ENCODE measurements around the gene RAD51B. TPM values are rescaled to one million over a fixed set of nuclear protein-coding genes. Genes with fewer than 3 reads are reported as not detected.

RAD51B gene
- total RNA-seq, 1 experiment from 2014 or later, result 16.7 TPM

GRCh38 chr14:68486033-68486732 is 666.6 kb downstream of the RAD51B start:
- Histone ChIP-seq H3K79me2 (ENCODE audit: insufficient read depth, low read length) (no peaks in the 10 kb centered on the region), H3K79me1 (ENCODE audit: insufficient read depth, low read depth, low read length, poor library complexity, severe bottlenecking) (no peaks in the 10 kb centered on the region), H3K18ac (ENCODE audit: insufficient read length, low read depth, low read length) (no peak overlapping the region), H2BK120ac (ENCODE audit: low read depth, low read length, poor library complexity, severe bottlenecking) (no peak overlapping the region), H3K9me3 (ENCODE audit: control insufficient read depth, low read depth, low read length) (no peaks in the 10 kb centered on the region), H4K91ac (ENCODE audit: insufficient read length, low read depth, low read length) (no peak overlapping the region), H3K27me3 (ENCODE audit: insufficient read depth, low read length) (no peaks in the 10 kb centered on the region), H2AFZ (ENCODE audit: low read length) (no peak overlapping the region), H4K20me1 (ENCODE audit: control insufficient read depth, insufficient read depth, insufficient read length) (no peaks in the 10 kb centered on the region), H3K23me2 (ENCODE audit: insufficient read length, low read depth, low read length, poor library complexity, severe bottlenecking) (no peaks in the 10 kb centered on the region), H3K4me2 (ENCODE audit: insufficient read depth, insufficient read length, low read length) (no peak overlapping the region), H3T11ph (ENCODE audit: low read length) (no peak overlapping the region), H3K4me1 (ENCODE audit: insufficient read depth, low read length) (no peaks in the 10 kb centered on the region), H3K9ac (ENCODE audit: extremely low read depth, insufficient read length, low read length) (no peak overlapping the region), H3K23ac (ENCODE audit: insufficient read length, low read depth, low read length) (no peak overlapping the region), H2BK20ac (ENCODE audit: low read depth, low read length, poor library complexity, severe bottlenecking) (no peak overlapping the region), H4K5ac (ENCODE audit: insufficient read length, low read depth, low read length) (no peak overlapping the region), H3K14ac (ENCODE audit: insufficient read depth, low read length) (no peak overlapping the region), H3K56ac (ENCODE audit: insufficient read length, low read depth, low read length) (no peak overlapping the region), H3K27ac (ENCODE audit: insufficient read length, low read depth, low read length) (no peak overlapping the region), H3K4ac (ENCODE audit: low read depth, low read length) (no peak overlapping the region), H2BK5ac (ENCODE audit: insufficient read length, low read length) (no peak overlapping the region), H2BK12ac (ENCODE audit: insufficient read length, low read depth, low read length) (no peak overlapping the region), H2BK15ac (ENCODE audit: low read depth, low read length) (no peak overlapping the region), H4K8ac (replicated peaks; ENCODE audit: insufficient read length, low read depth, low read length) (no peak overlapping the region), H2AK5ac (ENCODE audit: insufficient read length, low read length) (no peak overlapping the region)
- TF ChIP-seq CTCF (conservative IDR thresholded peaks at IDR 0.05), result no peak
- Mint-ChIP-seq H3K36me3 (ENCODE audit: insufficient read depth in 1 of 3, low read depth in 3 of 3) (no peaks in the 10 kb centered on the region), H3K4me3 (no peak overlapping the region), H3K4me1 (peaks cover 8 to 10% of the 10 kb centered on the region in 2 experiments), H3K27me3 (ENCODE audit: low read depth) (no peaks in the 10 kb centered on the region; the same call in 1 of the 2 replicates), H3K9me3 (no peaks in the 10 kb centered on the region), H3K27ac (no peak overlapping the region; a peak in 1 of 7 replicates)
- no peak for DNase-seq
- WGBS (ENCODE audit: extremely low coverage, insufficient read length, low lambda C conversion rate), result no CpG with 5 or more reads among the region's 7 CpGs
